SK-N-SH treated with all-trans-retinoic acid at 6 μM for 48 hours (cell line): ENCODE data around the gene ZNF776.

Source experiments
- ATAC-seq: fragments of 200-7000 bp; cut with Tn5 transposase; 3 replicates; pipeline ENCODE4 v1.9.1; 2020; ENCODE audit warnings: mild to moderate bottlenecking, moderate library complexity
- ARNTL ChIP-seq: fragments of 450-650 bp; formaldehyde crosslinking; IDR thresholded peaks from 2 replicates; pipeline ENCODE4 v1.5.0; 2020; ENCODE audit warnings: low read depth, mild to moderate bottlenecking, moderate library complexity, borderline replicate concordance
- BACH2 ChIP-seq: fragments of 250-450 bp; sonication (Bioruptor Pico); IDR thresholded peaks from 2 replicates; pipeline ENCODE4 v1.9.0; 2021; ENCODE audit warnings: mild to moderate bottlenecking, borderline replicate concordance
- CREB5 ChIP-seq: fragments of 250-450 bp; sonication (Bioruptor Pico); IDR thresholded peaks from 2 replicates; pipeline ENCODE4 v1.5.1; 2020; ENCODE audit warnings: low read depth, mild to moderate bottlenecking, moderate library complexity
- CSDC2 ChIP-seq: fragments of 250-450 bp; sonication (Bioruptor Pico); IDR thresholded peaks from 2 replicates; pipeline ENCODE4 v1.5.0; 2020; ENCODE audit warnings: mild to moderate bottlenecking, moderate library complexity
- CSRNP3 ChIP-seq: fragments of 250-450 bp; sonication (Bioruptor Pico); IDR thresholded peaks from 2 replicates; pipeline ENCODE4 v1.5.1; 2021; ENCODE audit warnings: mild to moderate bottlenecking, moderate library complexity
- ESRRG ChIP-seq: fragments of 250-450 bp; sonication (Bioruptor Pico); IDR thresholded peaks from 2 replicates; pipeline ENCODE4 v1.6.1; 2021; ENCODE audit warnings: mild to moderate bottlenecking
- GLIS3 ChIP-seq: fragments of 250-450 bp; sonication (Bioruptor Pico); IDR thresholded peaks from 2 replicates; pipeline ENCODE4 v1.5.0; 2020; ENCODE audit warnings: mild to moderate bottlenecking, moderate library complexity
- OSR1 ChIP-seq: fragments of 250-450 bp; sonication (Bioruptor Pico); IDR thresholded peaks from 2 replicates; pipeline ENCODE4 v1.8.0; 2022; ENCODE audit warnings: moderate library complexity, mild to moderate bottlenecking, inconsistent platforms
- POU6F1 ChIP-seq: fragments of 250-450 bp; sonication (Bioruptor Pico); IDR thresholded peaks from 2 replicates; pipeline ENCODE4 v1.8.0; 2021; ENCODE audit warnings: low read depth, mild to moderate bottlenecking, moderate library complexity, borderline replicate concordance
- PPARA ChIP-seq: fragments of 250-450 bp; sonication (Bioruptor Pico); IDR thresholded peaks from 2 replicates; pipeline ENCODE4 v1.5.0; 2020; ENCODE audit warnings: mild to moderate bottlenecking, borderline replicate concordance
- RARB ChIP-seq: fragments of 250-450 bp; sonication (Bioruptor Pico); IDR thresholded peaks from 2 replicates; pipeline ENCODE4 v1.8.0; 2021; ENCODE audit warnings: mild to moderate bottlenecking, moderate library complexity
- SNAI2 ChIP-seq: fragments of 250-450 bp; sonication (Bioruptor Pico); IDR thresholded peaks from 2 replicates; pipeline ENCODE4 v1.5.0; 2020; ENCODE audit warnings: mild to moderate bottlenecking, moderate library complexity
- TCF4 ChIP-seq: fragments of 250-450 bp; sonication (Bioruptor Pico); IDR thresholded peaks from 2 replicates; pipeline ENCODE4 v1.8.0; 2021; ENCODE audit warnings: mild to moderate bottlenecking, moderate library complexity, borderline replicate concordance
- TOX ChIP-seq: fragments of 250-450 bp; sonication (Bioruptor Pico); IDR thresholded peaks from 2 replicates; pipeline ENCODE4 v1.8.0; 2021; ENCODE audit warnings: mild to moderate bottlenecking, moderate library complexity, borderline replicate concordance
- ZC3H10 ChIP-seq: fragments of 250-450 bp; sonication (Bioruptor Pico); IDR thresholded peaks from 2 replicates; pipeline ENCODE4 v1.5.1; 2021; ENCODE audit warnings: mild to moderate bottlenecking, moderate library complexity
- ZFP3 ChIP-seq: fragments of 250-450 bp; sonication (Bioruptor Pico); IDR thresholded peaks from 2 replicates; pipeline ENCODE4 v1.5.0; 2020; ENCODE audit warnings: mild to moderate bottlenecking, moderate library complexity
- ZFP30 ChIP-seq: fragments of 450-650 bp; formaldehyde crosslinking; IDR thresholded peaks from 2 replicates; pipeline ENCODE4 v1.5.0; 2022; ENCODE audit warnings: mild to moderate bottlenecking, moderate library complexity
- ZNF565 ChIP-seq: fragments of 450-650 bp; formaldehyde crosslinking; conservative IDR thresholded peaks from 2 replicates; pipeline ENCODE4 v1.5.0; 2020; ENCODE audit warnings: low read depth, mild to moderate bottlenecking, moderate library complexity
- ZNF70 ChIP-seq: fragments of 450-650 bp; formaldehyde crosslinking; IDR thresholded peaks from 2 replicates; pipeline ENCODE4 v1.5.0; 2020; ENCODE audit warnings: mild to moderate bottlenecking, moderate library complexity
- ZNF8 ChIP-seq: fragments of 450-650 bp; formaldehyde crosslinking; IDR thresholded peaks from 2 replicates; pipeline ENCODE4 v1.5.0; 2020; ENCODE audit warnings: mild to moderate bottlenecking, moderate library complexity
- TF ChIP-seq, protein P1 (sequence below): fragments of 250-450 bp; sonication (Bioruptor Pico); IDR thresholded peaks from 2 replicates; pipeline ENCODE4 v1.5.0; 2020; ENCODE audit warnings: mild to moderate bottlenecking, moderate library complexity
- TF ChIP-seq, protein P2 (sequence below): fragments of 250-450 bp; sonication (Bioruptor Pico); IDR thresholded peaks from 2 replicates; pipeline ENCODE4 v1.8.0; 2020; ENCODE audit warnings: mild to moderate bottlenecking, moderate library complexity, borderline replicate concordance

The ZNF776 gene

DNA sequence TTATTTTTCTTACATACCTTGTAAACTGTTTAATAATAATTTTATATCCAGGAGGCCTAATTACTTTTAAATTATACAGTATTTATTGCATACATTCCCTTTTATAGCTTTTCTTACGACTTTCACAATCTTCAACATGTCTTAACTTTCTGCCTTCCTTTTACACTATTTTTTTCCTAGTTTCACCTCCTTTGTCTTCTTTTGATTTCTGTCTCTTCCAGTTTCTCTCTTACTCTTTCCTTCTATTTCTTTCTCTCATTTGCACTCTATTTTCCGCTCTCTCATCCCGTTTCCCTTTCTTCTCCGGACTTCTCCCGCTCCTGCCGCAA is 56.6 kb downstream of the ZNF776 start:
- no peak for ATAC-seq
- TF ChIP-seq ZC3H10 (CRISPR knock-in tag): no peak
- no peak for TF ChIP-seq OSR1 (CRISPR knock-in tag)
- TF ChIP-seq ZFP3: no peak
- TF ChIP-seq CREB5 (CRISPR knock-in tag): no peak
- TF ChIP-seq ESRRG (CRISPR knock-in tag): no peak
- TF ChIP-seq, all 23 proteins: peak for 0

- TF ChIP-seq TCF4 (CRISPR knock-in tag) (no peak), ESRRG (CRISPR knock-in tag) (no peak), RARB (CRISPR knock-in tag) (no peak), CSRNP3 (CRISPR knock-in tag) (no peak), ZC3H10 (CRISPR knock-in tag) (no peak), BACH2 (CRISPR knock-in tag) (no peak), ZFP3 (no peak), ARNTL (CRISPR knock-in tag) (no peak), PPARA (CRISPR knock-in tag) (no peak), SNAI2 (CRISPR knock-in tag) (no peak), ZNF565 (CRISPR knock-in tag) (no peak), ZFP30 (CRISPR knock-in tag) (no peak), POU6F1 (CRISPR knock-in tag) (no peak), TOX (CRISPR knock-in tag) (no peak), ZNF70 (CRISPR knock-in tag) (no peak)
- TF ChIP-seq, protein P1, sequence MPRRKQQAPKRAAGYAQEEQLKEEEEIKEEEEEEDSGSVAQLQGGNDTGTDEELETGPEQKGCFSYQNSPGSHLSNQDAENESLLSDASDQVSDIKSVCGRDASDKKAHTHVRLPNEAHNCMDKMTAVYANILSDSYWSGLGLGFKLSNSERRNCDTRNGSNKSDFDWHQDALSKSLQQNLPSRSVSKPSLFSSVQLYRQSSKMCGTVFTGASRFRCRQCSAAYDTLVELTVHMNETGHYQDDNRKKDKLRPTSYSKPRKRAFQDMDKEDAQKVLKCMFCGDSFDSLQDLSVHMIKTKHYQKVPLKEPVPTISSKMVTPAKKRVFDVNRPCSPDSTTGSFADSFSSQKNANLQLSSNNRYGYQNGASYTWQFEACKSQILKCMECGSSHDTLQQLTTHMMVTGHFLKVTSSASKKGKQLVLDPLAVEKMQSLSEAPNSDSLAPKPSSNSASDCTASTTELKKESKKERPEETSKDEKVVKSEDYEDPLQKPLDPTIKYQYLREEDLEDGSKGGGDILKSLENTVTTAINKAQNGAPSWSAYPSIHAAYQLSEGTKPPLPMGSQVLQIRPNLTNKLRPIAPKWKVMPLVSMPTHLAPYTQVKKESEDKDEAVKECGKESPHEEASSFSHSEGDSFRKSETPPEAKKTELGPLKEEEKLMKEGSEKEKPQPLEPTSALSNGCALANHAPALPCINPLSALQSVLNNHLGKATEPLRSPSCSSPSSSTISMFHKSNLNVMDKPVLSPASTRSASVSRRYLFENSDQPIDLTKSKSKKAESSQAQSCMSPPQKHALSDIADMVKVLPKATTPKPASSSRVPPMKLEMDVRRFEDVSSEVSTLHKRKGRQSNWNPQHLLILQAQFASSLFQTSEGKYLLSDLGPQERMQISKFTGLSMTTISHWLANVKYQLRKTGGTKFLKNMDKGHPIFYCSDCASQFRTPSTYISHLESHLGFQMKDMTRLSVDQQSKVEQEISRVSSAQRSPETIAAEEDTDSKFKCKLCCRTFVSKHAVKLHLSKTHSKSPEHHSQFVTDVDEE (CRISPR knock-in tag): no peak
- TF ChIP-seq, protein P2, sequence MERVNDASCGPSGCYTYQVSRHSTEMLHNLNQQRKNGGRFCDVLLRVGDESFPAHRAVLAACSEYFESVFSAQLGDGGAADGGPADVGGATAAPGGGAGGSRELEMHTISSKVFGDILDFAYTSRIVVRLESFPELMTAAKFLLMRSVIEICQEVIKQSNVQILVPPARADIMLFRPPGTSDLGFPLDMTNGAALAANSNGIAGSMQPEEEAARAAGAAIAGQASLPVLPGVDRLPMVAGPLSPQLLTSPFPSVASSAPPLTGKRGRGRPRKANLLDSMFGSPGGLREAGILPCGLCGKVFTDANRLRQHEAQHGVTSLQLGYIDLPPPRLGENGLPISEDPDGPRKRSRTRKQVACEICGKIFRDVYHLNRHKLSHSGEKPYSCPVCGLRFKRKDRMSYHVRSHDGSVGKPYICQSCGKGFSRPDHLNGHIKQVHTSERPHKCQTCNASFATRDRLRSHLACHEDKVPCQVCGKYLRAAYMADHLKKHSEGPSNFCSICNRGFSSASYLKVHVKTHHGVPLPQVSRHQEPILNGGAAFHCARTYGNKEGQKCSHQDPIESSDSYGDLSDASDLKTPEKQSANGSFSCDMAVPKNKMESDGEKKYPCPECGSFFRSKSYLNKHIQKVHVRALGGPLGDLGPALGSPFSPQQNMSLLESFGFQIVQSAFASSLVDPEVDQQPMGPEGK (CRISPR knock-in tag): no peak
- peak; percentile 88 for ATAC-seq
Measured at GRCh38 chr19:57803594-57804325, 57.1 kb downstream of the ZNF776 start.

- ATAC-seq: no peak
Measured at GRCh38 chr19:57807541-57807940, 60.9 kb downstream of the ZNF776 start.

More at GRCh38 chr19:57807541-57807940, 60.9 kb downstream of the ZNF776 start:
- TF ChIP-seq CSRNP3 (CRISPR knock-in tag): no peak
- TF ChIP-seq CREB5 (CRISPR knock-in tag): no peak
- TF ChIP-seq ZNF8 (CRISPR knock-in tag): no peak
- TF ChIP-seq ZFP30 (CRISPR knock-in tag): no peak
- no peak for TF ChIP-seq SNAI2 (CRISPR knock-in tag)
- TF ChIP-seq GLIS3: no peak
- no peak for TF ChIP-seq TOX (CRISPR knock-in tag)
- no peak for TF ChIP-seq ESRRG (CRISPR knock-in tag)
- TF ChIP-seq ZNF70 (CRISPR knock-in tag): no peak
- no peak for TF ChIP-seq RARB (CRISPR knock-in tag)
- TF ChIP-seq ARNTL (CRISPR knock-in tag): no peak
- TF ChIP-seq CSDC2 (CRISPR knock-in tag): no peak
- no peak for TF ChIP-seq ZFP3
- TF ChIP-seq POU6F1 (CRISPR knock-in tag): no peak
- no peak for TF ChIP-seq ZC3H10 (CRISPR knock-in tag)
- TF ChIP-seq ZNF565 (CRISPR knock-in tag): no peak
